HFF-Myc (cell line): ENCODE data around the gene ACTR8.
A peak's percentile ranks its signal among the peaks of the same experiment; 100 is the strongest.
"Not testable (repeated sequence)": the region's sequence is repeated elsewhere in the genome, so short reads cannot be mapped to it uniquely, and the experiment has no call there.

Source experiments
- DNase-seq: peaks from one replicate; pipeline ENCODE4 v3.0.0-alpha.2; 2011; ENCODE audit warnings: low read depth; ENCODE audit errors: extremely low read depth
- H3K4me3 ChIP-seq: replicated peaks from 2 replicates; pipeline ENCODE4 v1.5.1; 2011; ENCODE audit warnings: low read depth, mild to moderate bottlenecking, control low read depth, low read length
- TF ChIP-seq, protein P1 (sequence below): IDR thresholded peaks from 2 replicates; pipeline ENCODE4 v1.5.1; 2012; ENCODE audit warnings: mild to moderate bottlenecking, low read depth, low read length, control low read depth; ENCODE audit errors: missing control alignments

ACTR8 gene

DNA sequence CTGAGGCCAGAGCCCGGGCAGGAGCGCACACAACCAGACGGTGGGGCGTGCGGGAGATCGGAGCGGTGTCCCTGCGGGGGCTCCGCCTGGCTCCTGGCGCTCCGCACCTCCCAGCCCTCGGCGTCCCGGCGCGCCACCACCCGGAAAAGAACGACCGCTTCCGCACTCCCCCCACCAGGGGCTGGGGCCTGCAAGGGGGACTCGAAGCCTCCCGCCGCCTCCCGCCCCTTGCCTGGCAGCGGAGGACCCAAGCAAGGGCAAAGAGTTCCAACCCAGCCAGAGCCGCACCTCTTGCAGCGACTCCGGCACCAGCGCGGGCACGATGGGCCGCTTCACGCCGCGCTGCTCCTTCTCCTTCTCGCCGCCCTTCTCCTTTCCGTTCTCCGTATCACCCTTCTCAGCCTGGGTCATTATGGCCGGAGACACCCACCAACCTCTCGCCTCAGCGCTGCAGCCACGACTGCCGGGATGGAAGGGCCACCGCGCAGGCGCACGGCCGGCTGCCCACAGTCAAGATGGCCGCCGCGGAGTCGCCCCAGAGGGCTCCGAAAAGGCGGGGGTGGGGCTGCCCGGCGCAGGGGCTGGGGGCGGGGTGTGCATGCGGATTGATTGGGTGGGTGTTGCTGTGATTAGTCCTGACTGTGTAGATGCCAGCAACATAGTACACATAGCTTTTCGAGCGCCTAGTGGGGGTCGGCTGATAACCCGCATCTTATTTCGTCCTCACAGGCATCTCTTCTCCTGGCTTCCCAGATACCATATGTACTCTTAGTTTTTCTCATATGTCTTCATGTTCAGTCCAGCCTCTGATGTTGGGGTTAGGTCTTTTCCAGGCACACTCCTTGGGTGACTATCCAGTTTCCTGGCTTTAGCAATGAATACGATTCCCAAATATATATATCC lies at the start of gene ACTR8:
ACTR8 (minus strand) TSS at position 462 of the 903 bp plus-strand sequence; CDS start at position 411, 51 bp downstream.
- TF ChIP-seq, protein P1, sequence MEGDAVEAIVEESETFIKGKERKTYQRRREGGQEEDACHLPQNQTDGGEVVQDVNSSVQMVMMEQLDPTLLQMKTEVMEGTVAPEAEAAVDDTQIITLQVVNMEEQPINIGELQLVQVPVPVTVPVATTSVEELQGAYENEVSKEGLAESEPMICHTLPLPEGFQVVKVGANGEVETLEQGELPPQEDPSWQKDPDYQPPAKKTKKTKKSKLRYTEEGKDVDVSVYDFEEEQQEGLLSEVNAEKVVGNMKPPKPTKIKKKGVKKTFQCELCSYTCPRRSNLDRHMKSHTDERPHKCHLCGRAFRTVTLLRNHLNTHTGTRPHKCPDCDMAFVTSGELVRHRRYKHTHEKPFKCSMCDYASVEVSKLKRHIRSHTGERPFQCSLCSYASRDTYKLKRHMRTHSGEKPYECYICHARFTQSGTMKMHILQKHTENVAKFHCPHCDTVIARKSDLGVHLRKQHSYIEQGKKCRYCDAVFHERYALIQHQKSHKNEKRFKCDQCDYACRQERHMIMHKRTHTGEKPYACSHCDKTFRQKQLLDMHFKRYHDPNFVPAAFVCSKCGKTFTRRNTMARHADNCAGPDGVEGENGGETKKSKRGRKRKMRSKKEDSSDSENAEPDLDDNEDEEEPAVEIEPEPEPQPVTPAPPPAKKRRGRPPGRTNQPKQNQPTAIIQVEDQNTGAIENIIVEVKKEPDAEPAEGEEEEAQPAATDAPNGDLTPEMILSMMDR = peak; percentile 16
- peak; percentile 36 for DNase-seq
- peak within 1 kb of the TSS; percentile 86 for H3K4me3 ChIP-seq

- H3K4me3 ChIP-seq, DNase-seq: not testable (repeated sequence)
Observed at GRCh38 chr3:53927208-53927872, 45.4 kb upstream of the ACTR8 start.

DNA sequence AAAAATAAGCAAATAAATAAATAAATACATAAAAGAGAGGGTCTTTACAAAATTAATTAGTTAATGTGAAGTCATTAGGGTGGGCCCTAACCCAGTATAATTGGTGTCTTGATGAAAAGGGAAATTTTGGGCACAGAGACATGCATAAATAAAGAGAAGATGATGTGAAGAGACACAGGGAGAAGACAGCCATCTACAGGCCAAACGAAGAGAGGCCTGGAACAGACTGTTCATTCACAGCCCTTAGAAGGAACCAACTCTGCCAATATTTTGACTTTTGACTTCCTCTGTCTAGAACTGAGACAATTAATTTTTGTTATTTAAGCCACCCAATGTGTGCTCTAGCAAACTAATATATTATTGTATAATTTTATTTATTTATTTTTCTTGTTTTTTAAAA lies 39.3 kb upstream of the ACTR8 start:
- DNase-seq = no peak
- TF ChIP-seq, protein P1 = peak; percentile 45
- H3K4me3 ChIP-seq = no peak overlapping the region

GRCh38 chr3:53919741-53920140 lies 37.8 kb upstream of the ACTR8 start:
- no peak overlapping the region for H3K4me3 ChIP-seq
- TF ChIP-seq, protein P1 = no peak
- DNase-seq = no peak

GRCh38 chr3:53913401-53913800 lies 31.4 kb upstream of the ACTR8 start:
- H3K4me3 ChIP-seq = no peak overlapping the region
- no peak for DNase-seq
- TF ChIP-seq, protein P1 = no peak

DNA sequence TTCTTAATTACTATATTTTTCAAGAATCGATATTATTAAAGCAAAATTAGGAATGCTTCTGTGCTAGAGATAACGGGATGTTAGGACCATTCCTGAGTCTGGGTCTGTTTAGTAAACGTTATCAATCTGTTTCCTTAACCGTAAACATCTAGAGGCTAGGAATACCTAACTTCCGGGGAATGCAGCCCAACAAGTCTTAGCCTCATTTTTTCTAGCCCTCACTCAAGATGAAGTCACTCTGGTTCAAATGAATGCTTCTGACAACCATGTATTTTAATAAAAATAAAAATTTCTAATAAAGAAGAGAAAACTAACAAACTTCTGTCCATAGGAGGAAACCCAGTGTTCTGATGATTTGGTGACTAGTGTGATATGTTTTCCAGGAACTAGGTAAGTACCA lies 20.8 kb upstream of the ACTR8 start:
- no peak overlapping the region for H3K4me3 ChIP-seq
- TF ChIP-seq, protein P1 = no peak
- DNase-seq = no peak

DNA sequence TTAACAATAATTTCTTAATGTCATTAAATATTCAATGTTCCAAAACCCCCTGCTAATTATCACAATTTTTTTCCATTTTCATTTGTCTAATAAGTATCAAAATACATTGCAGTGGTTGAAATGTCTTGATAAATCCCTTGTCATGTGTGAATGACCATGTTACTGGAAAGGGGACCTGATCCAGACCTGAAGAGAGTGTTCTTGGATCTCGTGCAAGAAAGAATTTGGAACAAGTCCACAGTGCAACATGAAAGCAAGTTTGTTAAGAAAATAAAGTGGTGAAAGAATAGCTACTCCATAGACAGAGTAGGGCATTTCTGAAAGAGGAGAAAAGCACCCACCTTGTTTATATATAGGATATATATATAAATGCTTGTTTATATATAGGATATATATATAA lies 20.1 kb upstream of the ACTR8 start:
- no peak overlapping the region for H3K4me3 ChIP-seq
- DNase-seq = no peak
- TF ChIP-seq, protein P1 = no peak
